Fibroblast of the aortic adventitia (primary cell): ENCODE measurements around the gene KANSL1L. TPM values are rescaled to one million over a fixed set of nuclear protein-coding genes. Genes with fewer than 3 reads are reported as not detected.

ENCODE experiments used
- DNase-seq: peaks from one replicate; pipeline ENCODE4 v3.0.0-alpha.2; 2010; ENCODE audit warnings: low read depth
- H3K4me3 ChIP-seq: 2 replicates; pipeline ENCODE4 v1.5.1; 2011; ENCODE audit warnings: low read depth, mild to moderate bottlenecking, control low read depth, low read length, moderate library complexity
- CTCF ChIP-seq: IDR thresholded peaks from 2 replicates; pipeline ENCODE4 v1.5.1; 2011; ENCODE audit warnings: mild to moderate bottlenecking, low read length, control low read depth, inconsistent platforms; ENCODE audit not compliant: insufficient read depth
- total RNA-seq: library from RNA; depleted of rRNA; stranded (reverse); fragments of >200 nt; gene quantifications from 2 replicates; pipeline ENCODE4 v1.2.3, GENCODE V29; 2012; ENCODE audit warnings: low replicate concordance

KANSL1L gene
- total RNA-seq, 1 donor: 28.2 TPM

GRCh38 chr2:210199854-210200253, 28.6 kb upstream of the KANSL1L start:
- H3K4me3 ChIP-seq: no peak overlapping the region
- no peak for DNase-seq
- TF ChIP-seq CTCF: no peak

GRCh38 chr2:210199186-210199765, 28.1 kb upstream of the KANSL1L start:
- TF ChIP-seq CTCF: peak; percentile 74
- DNase-seq: peak; percentile 61
- no peak overlapping the region for H3K4me3 ChIP-seq

GRCh38 chr2:210198326-210198725, 27.1 kb upstream of the KANSL1L start:
- no peak for TF ChIP-seq CTCF
- peak; percentile 14 for DNase-seq
- H3K4me3 ChIP-seq: no peak overlapping the region

GRCh38 chr2:210197720-210198119, 26.5 kb upstream of the KANSL1L start:
- no peak for TF ChIP-seq CTCF
- no peak for DNase-seq
- H3K4me3 ChIP-seq: no peak overlapping the region

- peak; percentile 66 for TF ChIP-seq CTCF
- DNase-seq: peak; percentile 76
- no peak overlapping the region for H3K4me3 ChIP-seq
Observed at GRCh38 chr2:210195101-210195852, 24.1 kb upstream of the KANSL1L start.

- TF ChIP-seq CTCF: no peak
- DNase-seq: no peak
- no peak overlapping the region for H3K4me3 ChIP-seq
Observed at GRCh38 chr2:210190345-210190744, 19.1 kb upstream of the KANSL1L start.
